Measurements from ENCODE around the gene EIF5A2.

- TF ChIP-seq CTCF (IDR thresholded peaks at IDR 0.05; ENCODE audit: low read length) (no peak), EZH2 (optimal IDR thresholded peaks at IDR 0.05; ENCODE audit: low read depth, low read length) (no peak)
These were observed 2.1 kb upstream of the EIF5A2 start for GRCh38 chr3:170910542-170910941.
